PC-9 (cell line): Measurements from ENCODE around the gene ZNF652.

ENCODE experiments used
- EZH2 ChIP-seq: fragments of 200-600 bp; sonication (generic); IDR thresholded peaks from 2 replicates; pipeline ENCODE4 v1.8.0; 2017; ENCODE audit warnings: antibody characterized with exemption, low read depth
- TF ChIP-seq, protein P1 (sequence below): fragments of 200-600 bp; sonication (generic); conservative IDR thresholded peaks from 2 replicates; pipeline ENCODE4 v1.6.1; 2017; ENCODE audit warnings: mixed run types, antibody characterized with exemption, mild to moderate bottlenecking, moderate library complexity

DNA sequence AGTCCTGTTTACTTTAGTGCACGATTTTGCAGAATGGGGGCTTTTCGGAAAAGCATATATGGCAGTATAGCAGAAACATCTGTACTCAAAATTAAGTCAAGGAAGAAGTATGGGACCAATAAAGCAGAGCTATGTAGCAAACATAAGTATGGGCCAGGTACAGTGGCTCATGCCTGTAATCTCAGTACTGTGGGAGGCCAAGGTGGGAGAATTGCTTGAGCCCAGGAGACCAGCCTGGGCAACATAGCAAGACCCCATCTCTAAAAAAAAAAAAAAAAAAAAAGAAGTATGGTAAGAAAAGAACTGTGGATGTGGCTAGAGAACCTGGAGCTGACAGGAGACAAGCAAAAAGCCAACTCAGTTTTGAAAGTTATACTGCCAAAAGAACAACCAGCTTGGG lies 36.1 kb downstream of the ZNF652 start:
- TF ChIP-seq, protein P1, sequence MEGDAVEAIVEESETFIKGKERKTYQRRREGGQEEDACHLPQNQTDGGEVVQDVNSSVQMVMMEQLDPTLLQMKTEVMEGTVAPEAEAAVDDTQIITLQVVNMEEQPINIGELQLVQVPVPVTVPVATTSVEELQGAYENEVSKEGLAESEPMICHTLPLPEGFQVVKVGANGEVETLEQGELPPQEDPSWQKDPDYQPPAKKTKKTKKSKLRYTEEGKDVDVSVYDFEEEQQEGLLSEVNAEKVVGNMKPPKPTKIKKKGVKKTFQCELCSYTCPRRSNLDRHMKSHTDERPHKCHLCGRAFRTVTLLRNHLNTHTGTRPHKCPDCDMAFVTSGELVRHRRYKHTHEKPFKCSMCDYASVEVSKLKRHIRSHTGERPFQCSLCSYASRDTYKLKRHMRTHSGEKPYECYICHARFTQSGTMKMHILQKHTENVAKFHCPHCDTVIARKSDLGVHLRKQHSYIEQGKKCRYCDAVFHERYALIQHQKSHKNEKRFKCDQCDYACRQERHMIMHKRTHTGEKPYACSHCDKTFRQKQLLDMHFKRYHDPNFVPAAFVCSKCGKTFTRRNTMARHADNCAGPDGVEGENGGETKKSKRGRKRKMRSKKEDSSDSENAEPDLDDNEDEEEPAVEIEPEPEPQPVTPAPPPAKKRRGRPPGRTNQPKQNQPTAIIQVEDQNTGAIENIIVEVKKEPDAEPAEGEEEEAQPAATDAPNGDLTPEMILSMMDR, result no peak
- no peak for TF ChIP-seq EZH2
